Psoas muscle (tissue), 8 donors: Measurements from ENCODE around the gene SERPING1. TPM values are rescaled to one million over a fixed set of nuclear protein-coding genes. Genes with fewer than 3 reads are reported as not detected.

Experiments
- ATAC-seq, 4 donors: fragments of 200-7000 bp; cut with Tn5 transposase; one replicate each; pipeline ENCODE4 v1.9.1; 2020; ENCODE audit warnings: moderate library complexity in 3 of 4, mild to moderate bottlenecking in 2 of 4
- DNase-seq, 2 donors: peaks; one replicate each; pipeline ENCODE4 v3.0.0-alpha.2; 2020
- H3K27ac ChIP-seq: fragments of 200-600 bp; one replicate; pipeline ENCODE4 v1.8.0; 2022
- H3K27me3 ChIP-seq, 3 donors: fragments of 200-600 bp in 1 of 3; one replicate each; pipeline versions ENCODE4 v1.6.1 to v1.8.0; 2013 to 2022; ENCODE audit warnings: low read length in 2 of 3, mild to moderate bottlenecking in 2 of 3, moderate library complexity in 1 of 3; ENCODE audit not compliant: insufficient read depth in 3 of 3
- H3K36me3 ChIP-seq, 2 donors: fragments of 200-600 bp in 1 of 2; one replicate each; pipeline versions ENCODE4 v1.6.1 to v1.8.0; 2013 to 2022; ENCODE audit warnings: low read depth in 1 of 2, mild to moderate bottlenecking in 1 of 2, moderate library complexity in 1 of 2; ENCODE audit not compliant: insufficient read depth in 1 of 2
- H3K4me1 ChIP-seq: fragments of 200-600 bp; one replicate; pipeline ENCODE4 v1.8.0; 2022
- H3K4me3 ChIP-seq: fragments of 200-600 bp; one replicate; pipeline ENCODE4 v1.8.0; 2022; ENCODE audit warnings: mild to moderate bottlenecking
- H3K9me3 ChIP-seq: fragments of 200-600 bp; one replicate; pipeline ENCODE4 v1.8.0; 2022
- CTCF ChIP-seq: fragments of 200-600 bp; IDR thresholded peaks from one replicate; pipeline ENCODE4 v1.8.0; 2022; ENCODE audit warnings: antibody characterized with exemption
- WGBS, 3 donors: extraction: QIAGEN DNeasy Blood & Tissue Kit; methylation state at CpG; one replicate each; pipeline versions ENCODE4 v1.1.6 to v1.1.7; 2013; 5-methylcytosine and 5-hydroxymethylcytosine counted together
- intact Hi-C, 2 donors: fragments of 100-400 bp; cut with DNase I; formaldehyde crosslinking; loops; one replicate each; pipeline versions ENCODE4 v1.11.0 to v1.14.2; 2022
- polyA plus RNA-seq, 3 donors: library from polyadenylated mRNA; stranded (reverse); fragments of 200-250 nt; gene quantifications; one replicate each; pipeline ENCODE4 v1.2.3, GENCODE V29; 2013
- total RNA-seq, 4 donors: library from RNA; stranded (reverse); fragmentation: NEBNext Ultra II Directional in 2 of 4; extraction: Animal tissue kit (Norgen Biotek cat#: 25700) in 2 of 4; gene quantifications; one replicate each; pipeline versions ENCODE4 v1.2.1 to v1.2.4, GENCODE V29; 2021 to 2023
- donor health status: healthy with polysubstance abuse.
- donor health status: DM: no; HTN: no; CAD: no; lungs with moderate emphysema.
- donor health status: Bipolar disorder and iron deficiency.
- donor health status: healthy.
- donor health status: DM: yes; HTN: yes; CAD: no.
- donor health status: DM: no; HTN: no; CAD: no.
- donor health status: DM: no; HTN: no; CAD: no.
- donor health status: DM: yes; HTN: yes; CAD: no.

The SERPING1 gene
- total and polyA plus RNA-seq, 7 donors: 42.6 to 97.3 (median 69.8) TPM

- WGBS, 3 donors: 5 to 8% (median 7%) methylated on average over 13 of the region's 13 CpGs
- Histone ChIP-seq H3K4me3 (no peak overlapping the region), H3K4me1 (peaks cover 8% of the 10 kb centered on the region), H3K9me3 (no peaks in the 10 kb centered on the region), H3K27me3 (peaks cover 0 to 48% (median 30%) of the 10 kb centered on the region in 3 donors), H3K36me3 (no peaks in the 10 kb centered on the region), H3K27ac (no peak overlapping the region)
- no peak for TF ChIP-seq CTCF
- no peak for DNase-seq
- intact Hi-C loops: loop anchor here in 1 of 2 donors (5.0 kb wide), 1 partner anchor 301 kb away; no protein-coding TSS in a partner anchor
- ATAC-seq: no peak
These were observed 50.7 kb downstream of the SERPING1 start for GRCh38 chr11:57647960-57648800.

GRCh38 chr11:57648801-57649735, 51.6 kb downstream of the SERPING1 start:
- WGBS, 3 donors: 1 to 4% (median 3%) methylated on average over 23 of the region's 23 CpGs
- peaks cover 8% of the 10 kb centered on the region for H3K4me1 ChIP-seq
- no peak for TF ChIP-seq CTCF
- H3K9me3 ChIP-seq: no peaks in the 10 kb centered on the region
- DNase-seq (no peak), ATAC-seq (no peak)
- H3K27me3 ChIP-seq: peaks cover 0 to 48% (median 30%) of the 10 kb centered on the region in 3 donors
- no peak overlapping the region for H3K27ac ChIP-seq
- peak overlapping the region; percentile 35 for H3K4me3 ChIP-seq
- intact Hi-C loops: loop anchor here in 1 of 2 donors (5.0 kb wide), 1 partner anchor 302 kb away; no protein-coding TSS in a partner anchor
- no peaks in the 10 kb centered on the region for H3K36me3 ChIP-seq

- H3K4me3 ChIP-seq: peak within 1 kb of the TSS; percentile 35
- H3K9me3 ChIP-seq: no peaks in the 10 kb centered on the region
- ATAC-seq: peak; percentile 41 to 58 (median 54)
- H3K27me3 ChIP-seq: peaks cover 0 to 48% (median 30%) of the 10 kb centered on the region in 3 donors
- DNase-seq: peak in 1 of 2 donors; percentile 66
- no peak within 1 kb of the TSS for H3K27ac ChIP-seq
- H3K36me3 ChIP-seq: no peaks in the 10 kb centered on the region
- H3K4me1 ChIP-seq: peaks cover under 1% of the 10 kb centered on the region
- intact Hi-C loops: loop anchor here in 1 of 2 donors (5.0 kb wide), 1 partner anchor 303 kb away; no protein-coding TSS in a partner anchor
- WGBS, 3 donors: 8 to 11% (median 10%) methylated on average over 15 of the region's 15 CpGs
- no peak for TF ChIP-seq CTCF
These were observed 52.6 kb downstream of the SERPING1 start, which contains the start of gene YPEL4 for GRCh38 chr11:57649826-57650738. YPEL4 (minus strand) TSS chr11:57649912; CDS start chr11:57647107, 2,805 bp downstream.

GRCh38 chr11:57650739-57651090, 53.2 kb downstream of the SERPING1 start:
- Histone ChIP-seq H3K27me3 (peaks cover 0 to 44% (median 30%) of the 10 kb centered on the region in 3 donors), H3K36me3 (no peaks in the 10 kb centered on the region), H3K4me1 (no peaks in the 10 kb centered on the region), H3K27ac (no peak overlapping the region), H3K4me3 (no peak overlapping the region), H3K9me3 (no peaks in the 10 kb centered on the region)
- ATAC-seq (no peak), DNase-seq (no peak)
- intact Hi-C loops: no loop called here
- TF ChIP-seq CTCF: no peak
- 53 to 70% (median 63%) methylated on average over 5 of the region's 5 CpGs for WGBS, 3 donors
